Panc1 (cell line): ENCODE data around the gene KCNJ12. TPM values are rescaled to one million over a fixed set of nuclear protein-coding genes. Genes with fewer than 3 reads are reported as not detected.

Source experiments
- ATAC-seq: fragments of 200-7000 bp; cut with Tn5 transposase; 2 replicates; pipeline ENCODE4 v1.9.1; 2020; ENCODE audit warnings: mild to moderate bottlenecking, moderate library complexity
- BruUV-seq: library from RNA; stranded (reverse); fragments of 400-500 nt; replicated peaks from 2 replicates; lab custom pipeline; 2021; lab: Mats Ljungman, UMichigan
- CTCF ChIA-PET: fragments of 300-600 bp; sonication (Branson Sonifier 250); formaldehyde crosslinking; loops from one replicate; lab custom pipeline; 2022; ENCODE audit warnings: antibody characterized with exemption; lab: Charles Lee
- POLR2A ChIA-PET: fragments of 300-600 bp; sonication (Branson Sonifier 250); formaldehyde crosslinking; loops from one replicate; lab custom pipeline; 2022; ENCODE audit warnings: antibody characterized with exemption; lab: Charles Lee
- DNase-seq: peaks from one replicate; pipeline ENCODE4 v3.0.0-alpha.2; 2010; ENCODE audit warnings: low read depth, low spot score
- H3K27ac ChIP-seq: 2 replicates; pipeline ENCODE4 v1.5.1; 2011; ENCODE audit warnings: mild to moderate bottlenecking, low read length, inconsistent platforms
- H3K27me3 ChIP-seq: fragments of 200-500 bp; sonication (Bioruptor generic); 2 replicates; pipeline ENCODE4 v1.6.0; 2014; ENCODE audit warnings: low read length, inconsistent platforms; ENCODE audit not compliant: control insufficient read depth, insufficient read depth
- H3K36me3 ChIP-seq: fragments of 200-500 bp; sonication (Bioruptor generic); 2 replicates; pipeline ENCODE4 v1.5.1; 2014; ENCODE audit warnings: inconsistent platforms, mild to moderate bottlenecking, low read length, moderate library complexity; ENCODE audit not compliant: control insufficient read depth, insufficient read depth
- H3K4me1 ChIP-seq: 2 replicates; pipeline ENCODE4 v1.5.1; 2011; ENCODE audit warnings: inconsistent platforms, mild to moderate bottlenecking, low read length, moderate library complexity; ENCODE audit not compliant: control insufficient read depth, insufficient read depth
- H3K4me3 ChIP-seq, 2 experiments: 2 replicates each; pipeline ENCODE4 v1.5.1; 2011 to 2012; ENCODE audit warnings: low read depth in 2 of 2, low read length in 2 of 2, mild to moderate bottlenecking in 2 of 2, inconsistent platforms in 1 of 2, moderate library complexity in 1 of 2
- H3K9me3 ChIP-seq: fragments of 200-500 bp; sonication (Bioruptor generic); 2 replicates; pipeline ENCODE4 v1.5.1; 2014; ENCODE audit warnings: low read depth, mild to moderate bottlenecking, inconsistent platforms, low read length, moderate library complexity; ENCODE audit not compliant: control insufficient read depth, insufficient read depth
- CTCF ChIP-seq: fragments of 450-650 bp; IDR thresholded peaks from 2 replicates; pipeline ENCODE4 v1.5.1; 2017; ENCODE audit warnings: mild to moderate bottlenecking
- POLR2AphosphoS5 ChIP-seq: IDR thresholded peaks from 2 replicates; pipeline ENCODE4 v1.6.1; 2012; ENCODE audit warnings: mild to moderate bottlenecking, low read depth, low read length, moderate library complexity
- REST ChIP-seq, 2 experiments: IDR thresholded peaks; 2 replicates each; pipeline ENCODE4 v1.6.1; 2011 to 2012; ENCODE audit warnings: low read depth in 2 of 2, control low read depth in 1 of 2, low read length in 1 of 2, mild to moderate bottlenecking in 1 of 2, moderate library complexity in 1 of 2; ENCODE audit not compliant: insufficient read depth in 1 of 2
- SIN3A ChIP-seq: IDR thresholded peaks from 2 replicates; pipeline ENCODE4 v1.6.1; 2012; ENCODE audit warnings: low read depth, mild to moderate bottlenecking, low read length, moderate library complexity, borderline replicate concordance; ENCODE audit not compliant: insufficient read depth
- TCF7L2 ChIP-seq: IDR thresholded peaks from 2 replicates; pipeline ENCODE4 v1.6.1; 2011; ENCODE audit warnings: mild to moderate bottlenecking, low read depth, low read length, inconsistent platforms
- in situ Hi-C: cut with HindIII; loops from 2 replicates; pipeline ENCODE4 v1.10.0; 2016; ENCODE audit warnings: low sequenced_read_pairs, low pct_unique_long_range_greater_than_20kb
- intact Hi-C: fragments of 100-400 bp; cut with micrococcal nuclease; formaldehyde crosslinking; loops from one replicate; pipeline ENCODE4 v1.10.0; 2022; ENCODE audit not compliant: unreplicated experiment
- total RNA-seq: library from RNA; stranded (reverse); gene quantifications from one replicate; pipeline ENCODE4 v1.2.1, GENCODE V29; 2021; ENCODE audit not compliant: unreplicated experiment

Gene KCNJ12
- total RNA-seq, 1 experiment from 2014 or later = 2.7 TPM

DNA sequence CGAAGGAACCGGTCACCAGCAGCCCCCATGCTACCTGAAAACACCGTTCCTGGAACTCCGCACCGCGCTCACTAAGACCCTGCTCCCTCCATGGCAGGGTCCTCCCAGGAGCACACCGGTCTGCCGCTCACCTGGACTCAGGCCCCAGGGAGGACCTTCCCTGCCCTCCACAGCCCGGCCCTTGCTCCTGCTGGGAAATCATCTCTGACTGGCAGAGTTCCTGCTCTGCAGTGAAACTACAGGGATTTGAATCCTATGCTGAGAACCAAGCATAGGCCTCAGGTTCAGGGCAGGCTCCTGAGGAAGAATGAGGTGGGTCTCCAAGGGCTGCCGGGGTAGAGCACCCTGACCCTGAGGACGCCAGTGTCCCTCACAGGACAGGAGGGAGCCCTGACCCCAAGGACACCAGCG lies 88.5 kb downstream of the KCNJ12 start:
- H3K36me3 ChIP-seq = no peaks in the 10 kb centered on the region
- no peaks in the 10 kb centered on the region for H3K27me3 ChIP-seq
- H3K9me3 ChIP-seq = no peaks in the 10 kb centered on the region
- no peaks in the 10 kb centered on the region for H3K4me1 ChIP-seq
- TF ChIP-seq CTCF = no peak
- TF ChIP-seq SIN3A = no peak
- TF ChIP-seq REST (IDR thresholded peaks at IDR 0.05; ENCODE audit: insufficient read depth in 1 of 2, low read depth in 2 of 2, low read length in 1 of 2) = no peak
- TF ChIP-seq POLR2AphosphoS5 = no peak
- no peak for TF ChIP-seq TCF7L2
- BruUV-seq = no TSS peak
- ATAC-seq (no peak), DNase-seq (no peak)
- intact Hi-C loops = no loop called here
- no peak overlapping the region for H3K27ac ChIP-seq
- in situ Hi-C loops = no loop called here
- CTCF ChIA-PET = no interaction called here
- no peak overlapping the region for H3K4me3 ChIP-seq
- POLR2A ChIA-PET = no interaction called here

DNA sequence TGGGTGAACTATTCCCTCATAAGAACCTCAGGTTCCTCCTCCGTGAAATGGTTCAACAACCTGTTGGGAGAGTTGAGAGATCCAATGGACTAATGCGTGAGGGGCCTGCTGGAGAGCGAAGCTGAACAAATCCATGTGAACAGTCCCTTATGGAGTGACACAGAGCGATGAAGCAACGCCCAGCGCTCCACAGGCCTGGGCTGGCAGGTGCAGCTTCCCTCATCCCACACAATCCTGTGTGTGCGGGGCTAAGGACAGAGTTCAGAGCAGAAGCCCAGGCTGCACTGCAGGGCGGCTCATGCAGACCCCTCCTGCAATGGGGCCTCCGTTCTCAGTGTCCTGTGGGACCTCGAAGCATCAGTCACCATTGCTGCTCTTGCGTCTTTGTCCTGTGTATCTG lies 90.4 kb downstream of the KCNJ12 start:
- Histone ChIP-seq H3K9me3 (no peaks in the 10 kb centered on the region), H3K36me3 (no peaks in the 10 kb centered on the region), H3K27ac (no peak overlapping the region), H3K27me3 (peaks cover 2% of the 10 kb centered on the region; the same call in 1 of the 2 replicates), H3K4me3 (no peak overlapping the region), H3K4me1 (no peaks in the 10 kb centered on the region)
- TF ChIP-seq CTCF = no peak
- TF ChIP-seq SIN3A = no peak
- TF ChIP-seq REST (IDR thresholded peaks at IDR 0.05; ENCODE audit: insufficient read depth in 1 of 2, low read depth in 2 of 2, low read length in 1 of 2) = no peak
- TF ChIP-seq POLR2AphosphoS5 = no peak
- no peak for TF ChIP-seq TCF7L2
- ChIA-PET CTCF (no interaction called here), POLR2A (no interaction called here)
- DNase-seq (no peak), ATAC-seq (no peak)
- intact Hi-C loops (no loop called here), in situ Hi-C loops (no loop called here)
- BruUV-seq = no TSS peak
